DND-41 (cell line): ENCODE data around the gene C17orf107.
"Not testable (repeated sequence)": the region's sequence is repeated elsewhere in the genome, so short reads cannot be mapped to it uniquely, and the experiment has no call there.

ENCODE experiments used
- ATAC-seq: fragments of 200-7000 bp; cut with Tn5 transposase; 3 replicates; pipeline ENCODE4 v1.9.1; 2021; ENCODE audit warnings: low read depth; ENCODE audit not compliant: insufficient read depth
- DNase-seq: peaks from one replicate; pipeline ENCODE4 v3.0.0-alpha.2; 2020
- H2AFZ ChIP-seq: 2 replicates; pipeline ENCODE4 v1.6.0; 2012; ENCODE audit warnings: low read depth, low read length
- H3K27ac ChIP-seq: 2 replicates; pipeline ENCODE4 v1.5.1; 2012; ENCODE audit warnings: low read length, inconsistent platforms
- H3K27me3 ChIP-seq: fragments of 200-600 bp; sonication (generic); 2 replicates; pipeline ENCODE4 v1.6.0; 2012; ENCODE audit warnings: low read length, mild to moderate bottlenecking, inconsistent platforms; ENCODE audit not compliant: insufficient read depth, poor library complexity
- H3K36me3 ChIP-seq: 2 replicates; pipeline ENCODE4 v1.5.1; 2012; ENCODE audit warnings: low read length, inconsistent platforms; ENCODE audit not compliant: insufficient read depth
- H3K4me1 ChIP-seq: 2 replicates; pipeline ENCODE4 v1.5.1; 2012; ENCODE audit warnings: mild to moderate bottlenecking, low read length; ENCODE audit not compliant: insufficient read depth
- H3K4me2 ChIP-seq: 2 replicates; pipeline ENCODE4 v1.6.0; 2012; ENCODE audit warnings: mild to moderate bottlenecking, moderate library complexity, low read length, inconsistent platforms; ENCODE audit not compliant: insufficient read depth
- H3K4me3 ChIP-seq, 2 experiments: fragments of 200-600 bp in 1 of 2; shearing (Covaris generic) in 1 of 2; 2 replicates each; pipeline ENCODE4 v1.5.1; 2012 to 2016; ENCODE audit warnings: inconsistent platforms in 2 of 2, low read length in 2 of 2, mild to moderate bottlenecking in 2 of 2, low read depth in 1 of 2, moderate library complexity in 1 of 2
- H3K79me2 ChIP-seq: 2 replicates; pipeline ENCODE4 v1.6.0; 2012; ENCODE audit warnings: low read length, inconsistent platforms; ENCODE audit not compliant: insufficient read depth
- H3K9ac ChIP-seq: 2 replicates; pipeline ENCODE4 v1.6.0; 2012; ENCODE audit warnings: low read depth, mild to moderate bottlenecking, inconsistent platforms, low read length, moderate library complexity
- H3K9me3 ChIP-seq: 2 replicates; pipeline ENCODE4 v1.5.1; 2012; ENCODE audit warnings: low read length, moderate library complexity, mild to moderate bottlenecking, inconsistent platforms; ENCODE audit not compliant: insufficient read depth, severe bottlenecking
- H4K20me1 ChIP-seq: 2 replicates; pipeline ENCODE4 v1.6.0; 2012; ENCODE audit warnings: low read length; ENCODE audit not compliant: insufficient read depth
- CTCF ChIP-seq: IDR thresholded peaks from 2 replicates; pipeline ENCODE4 v1.5.1; 2012; ENCODE audit warnings: borderline replicate concordance, low read length, moderate library complexity, mild to moderate bottlenecking; ENCODE audit not compliant: poor library complexity, severe bottlenecking; ENCODE audit errors: extremely low read depth
- EZH2 ChIP-seq: IDR thresholded peaks from 3 replicates; pipeline ENCODE4 v1.6.1; 2012; ENCODE audit warnings: borderline replicate concordance, low read depth, mild to moderate bottlenecking, moderate library complexity, low read length, inconsistent platforms; ENCODE audit not compliant: severe bottlenecking

C17orf107 gene

GRCh38 chr17:4919511-4920047 lies 20.2 kb downstream of the C17orf107 start:
- Histone ChIP-seq H3K9me3 (no peaks in the 10 kb centered on the region), H3K36me3 (no peaks in the 10 kb centered on the region), H3K9ac (no peak overlapping the region), H3K4me3 (no peak overlapping the region), H3K27me3 (no peaks in the 10 kb centered on the region), H4K20me1 (no peaks in the 10 kb centered on the region), H3K4me1 (no peaks in the 10 kb centered on the region), H3K27ac (no peak overlapping the region), H2AFZ (no peak overlapping the region), H3K4me2 (no peak overlapping the region), H3K79me2 (no peaks in the 10 kb centered on the region)
- TF ChIP-seq EZH2 (no peak), CTCF (no peak)
- ATAC-seq = no peak
- no peak for DNase-seq

GRCh38 chr17:4920351-4921048 lies 21.2 kb downstream of the C17orf107 start:
- no peaks in the 10 kb centered on the region for H3K9me3 ChIP-seq
- H3K27ac ChIP-seq = no peak overlapping the region
- ATAC-seq (no peak; the same call in 2 of the 3 replicates), DNase-seq (no peak)
- no peak overlapping the region for H3K9ac ChIP-seq
- no peaks in the 10 kb centered on the region for H3K36me3 ChIP-seq
- H4K20me1 ChIP-seq = no peaks in the 10 kb centered on the region
- no peaks in the 10 kb centered on the region for H3K79me2 ChIP-seq
- no peaks in the 10 kb centered on the region for H3K4me1 ChIP-seq
- no peaks in the 10 kb centered on the region for H3K27me3 ChIP-seq
- no peak overlapping the region for H3K4me3 ChIP-seq
- no peak overlapping the region for H2AFZ ChIP-seq
- no peak for TF ChIP-seq CTCF
- TF ChIP-seq EZH2 = no peak
- no peak overlapping the region for H3K4me2 ChIP-seq

GRCh38 chr17:4921320-4921719 lies 22.0 kb downstream of the C17orf107 start:
- no peaks in the 10 kb centered on the region for H4K20me1 ChIP-seq
- no peaks in the 10 kb centered on the region for H3K9me3 ChIP-seq
- H3K9ac ChIP-seq = no peak overlapping the region
- no peak overlapping the region for H2AFZ ChIP-seq
- TF ChIP-seq CTCF (no peak), EZH2 (no peak)
- H3K27me3 ChIP-seq = no peaks in the 10 kb centered on the region
- no peak overlapping the region for H3K4me3 ChIP-seq
- no peak for DNase-seq
- no peaks in the 10 kb centered on the region for H3K4me1 ChIP-seq
- H3K36me3 ChIP-seq = no peaks in the 10 kb centered on the region
- no peak overlapping the region for H3K4me2 ChIP-seq
- no peaks in the 10 kb centered on the region for H3K79me2 ChIP-seq
- ATAC-seq = no peak
- no peak overlapping the region for H3K27ac ChIP-seq

- H3K27ac ChIP-seq, H3K9me3 ChIP-seq, DNase-seq, H3K4me3 ChIP-seq, ATAC-seq, H3K4me2 ChIP-seq, H4K20me1 ChIP-seq, H3K4me1 ChIP-seq, H3K79me2 ChIP-seq, H3K27me3 ChIP-seq, H3K9ac ChIP-seq, H3K36me3 ChIP-seq, H2AFZ ChIP-seq: not testable (repeated sequence)
These were observed 27.4 kb downstream of the C17orf107 start for GRCh38 chr17:4926577-4927335.
